GM18505 (cell line): Measurements from ENCODE around the gene INSL3.
"Not testable (repeated sequence)": the region's sequence is repeated elsewhere in the genome, so short reads cannot be mapped to it uniquely, and the experiment has no call there.

Source experiments
- ATAC-seq: cut with Tn5 transposase; IDR thresholded peaks from one replicate; pipeline ENCODE4 v1.9.1; 2021; ENCODE audit not compliant: unreplicated experiment
- POLR2A ChIP-seq: IDR thresholded peaks from 4 replicates; pipeline ENCODE4 v1.6.1; 2011; ENCODE audit warnings: borderline replicate concordance; ENCODE audit not compliant: insufficient read depth, insufficient read length; ENCODE audit errors: extremely low read depth

INSL3 gene

DNA sequence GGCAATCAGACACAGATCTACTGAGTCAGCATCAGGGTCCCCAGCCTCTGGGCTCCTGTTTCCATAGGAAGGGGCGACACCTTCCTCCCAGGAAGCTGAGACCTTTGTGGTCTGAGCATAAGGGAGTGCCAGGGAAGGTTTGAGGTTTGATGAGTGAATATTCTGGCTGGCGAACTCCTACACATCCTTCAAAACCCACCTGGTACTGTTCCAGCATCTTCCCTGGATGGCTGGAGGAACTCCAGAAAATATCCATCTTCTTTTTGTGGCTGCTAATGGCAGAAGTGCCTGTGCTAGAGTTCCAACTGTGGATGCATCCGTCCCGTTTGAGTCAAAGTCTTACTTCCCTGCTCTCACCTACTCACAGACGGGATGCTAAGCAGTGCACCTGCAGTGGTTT, 9.2 kb downstream of the INSL3 start:
- no peak for TF ChIP-seq POLR2A
- ATAC-seq, result no peak

- no peak for TF ChIP-seq POLR2A
- no peak for ATAC-seq
These were observed 9.6 kb downstream of the INSL3 start for GRCh38 chr19:17811681-17812080.

GRCh38 chr19:17811103-17811502, 10.2 kb downstream of the INSL3 start:
- no peak for ATAC-seq
- TF ChIP-seq POLR2A, result no peak

- no peak for TF ChIP-seq POLR2A
- no peak for ATAC-seq
These were observed 13.5 kb downstream of the INSL3 start for GRCh38 chr19:17807731-17808316.

GRCh38 chr19:17806945-17807344, 14.4 kb downstream of the INSL3 start:
- no peak for TF ChIP-seq POLR2A
- no peak for ATAC-seq

DNA sequence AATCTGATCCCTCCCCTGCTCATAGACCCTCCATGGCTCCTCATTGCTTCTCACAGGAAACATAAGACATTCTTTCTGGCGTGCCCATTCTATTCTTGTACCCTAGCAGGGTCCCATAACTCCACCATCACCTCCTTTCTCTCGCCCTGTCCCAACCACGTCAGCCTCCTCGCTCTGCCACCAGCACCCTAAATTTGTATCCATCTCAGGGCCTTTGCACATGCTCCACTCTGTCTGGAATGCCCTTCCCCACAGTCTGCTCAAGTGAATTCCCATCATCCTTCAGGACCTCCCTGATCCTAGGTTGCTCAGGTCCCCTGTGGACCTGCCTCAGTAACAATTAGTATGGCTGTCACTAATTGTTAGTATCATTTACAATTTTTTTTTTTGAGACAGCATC, 15.9 kb downstream of the INSL3 start:
- ATAC-seq, result no peak
- TF ChIP-seq POLR2A, result no peak

- ATAC-seq, result no peak
- TF ChIP-seq POLR2A, result no peak
These were observed 17.9 kb downstream of the INSL3 start for GRCh38 chr19:17803264-17803896.

GRCh38 chr19:17802137-17802858, 19.0 kb downstream of the INSL3 start:
- no peak for ATAC-seq
- no peak for TF ChIP-seq POLR2A

DNA sequence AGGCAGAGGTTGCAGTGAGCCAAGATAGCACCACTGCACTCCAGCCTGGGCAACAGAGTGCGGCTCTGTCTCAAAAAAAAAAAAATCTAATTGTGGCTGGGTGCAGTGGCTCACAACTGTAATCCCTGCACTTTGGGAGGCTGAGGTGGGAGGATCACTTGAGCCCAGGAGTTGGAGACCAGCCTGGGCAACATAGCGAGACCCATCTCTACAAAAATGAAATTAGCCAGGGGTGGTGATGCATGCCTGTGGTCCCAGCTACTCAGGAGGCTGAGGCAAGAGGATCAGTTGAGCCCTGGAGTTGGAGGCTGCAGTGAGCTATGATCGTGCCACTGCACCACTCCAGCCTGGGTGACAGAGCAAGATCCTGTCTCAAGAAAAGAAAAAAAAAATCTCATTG, 22.7 kb downstream of the INSL3 start:
- ATAC-seq, result not testable (repeated sequence)

DNA sequence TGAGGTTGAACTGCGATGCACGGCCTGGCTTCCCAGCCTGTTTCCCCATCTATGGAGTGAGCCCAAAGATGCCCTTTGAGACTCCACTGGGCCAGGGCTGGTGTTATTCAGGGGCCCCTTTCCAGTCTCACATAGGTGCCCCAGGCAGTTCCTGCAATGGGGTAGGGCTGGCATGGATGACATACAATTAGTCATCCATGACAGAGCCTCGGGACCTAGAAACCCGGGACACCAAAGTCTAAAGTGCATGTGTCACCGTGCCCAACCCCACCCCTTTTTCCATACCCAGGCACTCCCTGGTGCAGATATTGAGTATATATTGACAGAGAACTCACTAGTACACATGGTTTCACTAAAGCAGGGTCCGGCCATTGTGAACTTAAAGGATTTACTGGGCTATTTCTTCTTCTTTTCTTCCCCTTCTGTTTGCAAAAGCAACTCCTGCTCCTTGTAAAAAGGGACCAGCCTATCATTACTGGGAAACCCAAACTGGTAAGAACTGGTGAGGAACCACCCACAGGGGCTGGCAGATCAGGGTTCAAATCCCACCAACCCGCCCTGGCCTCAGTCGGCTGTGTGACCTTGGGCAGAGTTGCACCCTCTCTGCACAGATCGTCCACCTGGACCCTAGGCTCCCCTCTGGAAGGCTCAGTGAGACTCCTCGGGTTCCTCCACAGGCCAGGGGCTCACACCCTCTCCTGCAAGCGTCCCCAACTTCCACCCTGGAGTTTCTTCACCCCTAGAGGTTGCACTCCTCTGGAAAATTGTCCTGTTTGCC, 23.7 kb downstream of the INSL3 start:
- no peak for ATAC-seq
- no peak for TF ChIP-seq POLR2A

- ATAC-seq, result no peak
- TF ChIP-seq POLR2A, result no peak
These were observed 24.4 kb downstream of the INSL3 start for GRCh38 chr19:17796838-17797423.

- ATAC-seq, result no peak
- no peak for TF ChIP-seq POLR2A
These were observed 25.1 kb downstream of the INSL3 start for GRCh38 chr19:17796013-17796837.
